NCI-H748 (cell line): ENCODE results near the gene SCGB1D2.
"Not testable (repeated sequence)": the region's sequence is repeated elsewhere in the genome, so short reads cannot be mapped to it uniquely, and the experiment has no call there.

Experiments used
- DNase-seq: peaks from one replicate; lab custom pipeline; 2025; ENCODE audit not compliant: unreplicated experiment; lab: John Stamatoyannopoulos, UW

The SCGB1D2 gene

GRCh38 chr11:62242021-62242420 lies at the start of gene SCGB1D2:
SCGB1D2 (plus strand) TSS chr11:62242239; CDS start chr11:62242308, 69 bp downstream.
- DNase-seq = peak; percentile 87

- DNase-seq = no peak
Observed at GRCh38 chr11:62193952-62194351, 48.1 kb upstream of the SCGB1D2 start.

- DNase-seq = not testable (repeated sequence)
Observed at GRCh38 chr11:62195010-62195409, 47.0 kb upstream of the SCGB1D2 start.

GRCh38 chr11:62195945-62196344 lies 46.1 kb upstream of the SCGB1D2 start:
- DNase-seq = no peak

GRCh38 chr11:62197400-62197799 lies 44.6 kb upstream of the SCGB1D2 start:
- DNase-seq = not testable (repeated sequence)

- DNase-seq = peak; percentile 63
Observed at GRCh38 chr11:62201376-62201775, 40.7 kb upstream of the SCGB1D2 start.

- no peak for DNase-seq
Observed at GRCh38 chr11:62202910-62203309, 39.1 kb upstream of the SCGB1D2 start.

- DNase-seq = no peak
Observed at GRCh38 chr11:62204430-62204829, 37.6 kb upstream of the SCGB1D2 start.

- no peak for DNase-seq
Observed at GRCh38 chr11:62205441-62205840, 36.6 kb upstream of the SCGB1D2 start.

- DNase-seq = not testable (repeated sequence)
Observed at GRCh38 chr11:62206276-62207066, 35.6 kb upstream of the SCGB1D2 start.

- no peak for DNase-seq
Observed at GRCh38 chr11:62208785-62209144, 33.3 kb upstream of the SCGB1D2 start.

- DNase-seq = peak; percentile 36
Observed at GRCh38 chr11:62217191-62217748, 24.8 kb upstream of the SCGB1D2 start.

GRCh38 chr11:62221498-62221897 lies 20.5 kb upstream of the SCGB1D2 start:
- DNase-seq = no peak

GRCh38 chr11:62223095-62223494 lies 18.9 kb upstream of the SCGB1D2 start:
- DNase-seq = no peak

- DNase-seq = no peak
Observed at GRCh38 chr11:62233730-62234129, 8.3 kb upstream of the SCGB1D2 start.

GRCh38 chr11:62236187-62236586 lies 5.9 kb upstream of the SCGB1D2 start:
- no peak for DNase-seq

GRCh38 chr11:62237499-62237898 lies 4.5 kb upstream of the SCGB1D2 start:
- DNase-seq = no peak

GRCh38 chr11:62238151-62238550 lies 3.9 kb upstream of the SCGB1D2 start:
- no peak for DNase-seq

- no peak for DNase-seq
Observed at GRCh38 chr11:62241095-62241494, 944 bp upstream of the SCGB1D2 start.

GRCh38 chr11:62245271-62245753 lies 3.3 kb downstream of the SCGB1D2 start:
- DNase-seq = no peak

GRCh38 chr11:62251698-62252097 lies 9.7 kb downstream of the SCGB1D2 start:
- no peak for DNase-seq

- DNase-seq = no peak
Observed at GRCh38 chr11:62253999-62254542, 12.0 kb downstream of the SCGB1D2 start.
